IMR-90 (cell line): ENCODE results near the gene CCNI2. TPM values are rescaled to one million over a fixed set of nuclear protein-coding genes. Genes with fewer than 3 reads are reported as not detected.

Experiments
- ATAC-seq: fragments of 200-7000 bp; cut with Tn5 transposase; 2 replicates; pipeline ENCODE4 v1.9.1; 2020; ENCODE audit warnings: low read depth, mild to moderate bottlenecking, moderate library complexity
- BruUV-seq: library from RNA; stranded (reverse); fragments of 400-500 nt; replicated peaks from 2 replicates; lab custom pipeline; 2021; lab: Mats Ljungman, UMichigan
- CTCF ChIA-PET: fragments of 300-600 bp; formaldehyde crosslinking; extraction: SDS; loops from one replicate; lab custom pipeline; 2021; ENCODE audit warnings: antibody characterized with exemption; lab: Yijun Ruan, JAX
- POLR2A ChIA-PET: fragments of 300-600 bp; sonication (Branson Sonifier 250); formaldehyde crosslinking; loops from one replicate; lab custom pipeline; 2022; ENCODE audit warnings: antibody characterized with exemption; ENCODE audit not compliant: unreplicated experiment; lab: Charles Lee
- DNase-seq: peaks from one replicate; pipeline ENCODE4 v3.0.0; 2013
- H2AFZ ChIP-seq: replicated peaks from 2 replicates; pipeline ENCODE3; 2013; ENCODE audit warnings: low read length, mild to moderate bottlenecking; ENCODE audit not compliant: poor library complexity
- H2AK5ac ChIP-seq: 2 replicates; pipeline ENCODE4 v1.6.1; 2013; ENCODE audit warnings: low read depth, low read length, inconsistent platforms
- H2AK9ac ChIP-seq: replicated peaks from 2 replicates; pipeline ENCODE3; 2013; ENCODE audit warnings: mild to moderate bottlenecking, low read depth, low read length, moderate library complexity; ENCODE audit not compliant: poor library complexity
- H2BK120ac ChIP-seq: 2 replicates; pipeline ENCODE4 v1.6.1; 2013; ENCODE audit warnings: low read depth, low read length, inconsistent platforms
- H2BK15ac ChIP-seq: 3 replicates; pipeline ENCODE4 v1.6.1; 2013; ENCODE audit warnings: low read depth, low read length, inconsistent platforms
- H2BK20ac ChIP-seq: 2 replicates; pipeline ENCODE4 v1.6.1; 2013; ENCODE audit warnings: low read depth, mild to moderate bottlenecking, inconsistent platforms, low read length, moderate library complexity
- H2BK5ac ChIP-seq: 2 replicates; pipeline ENCODE4 v1.6.1; 2013; ENCODE audit warnings: mild to moderate bottlenecking, low read depth, low read length, inconsistent platforms; ENCODE audit not compliant: poor library complexity, severe bottlenecking
- H3K14ac ChIP-seq: replicated peaks from 2 replicates; pipeline ENCODE4 v1.6.1; 2013; ENCODE audit warnings: low read depth, low read length, inconsistent platforms
- H3K18ac ChIP-seq: 2 replicates; pipeline ENCODE4 v1.6.1; 2013; ENCODE audit warnings: low read depth, low read length, control low read depth
- H3K23ac ChIP-seq: 2 replicates; pipeline ENCODE4 v1.6.1; 2013; ENCODE audit warnings: low read depth, low read length, inconsistent platforms
- H3K27ac ChIP-seq: 2 replicates; pipeline ENCODE4 v1.5.1; 2013; ENCODE audit warnings: mild to moderate bottlenecking, control low read depth, low read length; ENCODE audit not compliant: insufficient read depth
- H3K27me3 ChIP-seq: 2 replicates; pipeline ENCODE4 v1.6.1; 2013; ENCODE audit warnings: low read length; ENCODE audit not compliant: control insufficient read depth, insufficient read depth
- H3K36me3 ChIP-seq: 2 replicates; pipeline ENCODE4 v1.6.1; 2013; ENCODE audit warnings: low read length, mixed read lengths; ENCODE audit not compliant: control insufficient read depth, insufficient read depth
- H3K4ac ChIP-seq: 2 replicates; pipeline ENCODE4 v1.6.1; 2013; ENCODE audit warnings: low read depth, low read length, inconsistent platforms
- H3K4me1 ChIP-seq: 2 replicates; pipeline ENCODE4 v1.6.1; 2013; ENCODE audit warnings: low read length, mixed read lengths; ENCODE audit not compliant: control insufficient read depth, insufficient read depth
- H3K4me2 ChIP-seq: 2 replicates; pipeline ENCODE4 v1.6.1; 2013; ENCODE audit warnings: low read depth, mild to moderate bottlenecking, control low read depth, low read length, moderate library complexity
- H3K4me3 ChIP-seq: 2 replicates; pipeline ENCODE4 v1.5.1; 2013; ENCODE audit warnings: low read depth, mild to moderate bottlenecking, control low read depth, low read length, moderate library complexity; ENCODE audit not compliant: insufficient read depth
- H3K56ac ChIP-seq: 2 replicates; pipeline ENCODE4 v1.6.1; 2013; ENCODE audit warnings: low read length, inconsistent platforms; ENCODE audit not compliant: insufficient read depth; ENCODE audit errors: extremely low read depth
- H3K79me1 ChIP-seq, 2 experiments: 2 replicates each; pipeline ENCODE4 v1.6.1; 2013; ENCODE audit warnings: low read length in 2 of 2, inconsistent platforms in 1 of 2, low read depth in 1 of 2
- H3K9ac ChIP-seq: 2 replicates; pipeline ENCODE4 v1.6.1; 2013; ENCODE audit warnings: low read depth, low read length, control low read depth
- H3K9me1 ChIP-seq: 2 replicates; pipeline ENCODE4 v1.6.1; 2013; ENCODE audit warnings: low read length, inconsistent platforms; ENCODE audit not compliant: insufficient read depth
- H3K9me3 ChIP-seq: 2 replicates; pipeline ENCODE4 v1.6.1; 2013; ENCODE audit warnings: low read length; ENCODE audit not compliant: control insufficient read depth, insufficient read depth
- H4K20me1 ChIP-seq: 2 replicates; pipeline ENCODE4 v1.6.1; 2013; ENCODE audit warnings: low read length, inconsistent platforms; ENCODE audit not compliant: insufficient read depth
- H4K5ac ChIP-seq: 2 replicates; pipeline ENCODE4 v1.6.1; 2013; ENCODE audit warnings: mild to moderate bottlenecking, low read depth, low read length, control low read depth
- H4K8ac ChIP-seq, 2 experiments: 2 replicates each; pipeline ENCODE4 v1.6.1; 2013; ENCODE audit warnings: low read depth in 2 of 2, low read length in 2 of 2, control low read depth in 1 of 2, inconsistent platforms in 1 of 2
- H4K91ac ChIP-seq: 2 replicates; pipeline ENCODE4 v1.6.1; 2013; ENCODE audit warnings: low read depth, low read length, inconsistent platforms; ENCODE audit not compliant: insufficient read depth
- BHLHE40 ChIP-seq: fragments of 150-350 bp; IDR thresholded peaks from 2 replicates; pipeline ENCODE4 v1.6.1; 2016; ENCODE audit warnings: mild to moderate bottlenecking, low read depth, low read length
- CEBPB ChIP-seq: IDR thresholded peaks from 2 replicates; pipeline ENCODE4 v1.6.1; 2012; ENCODE audit warnings: low read depth, low read length, improper control_type of control experiment
- CHD1 ChIP-seq: IDR thresholded peaks from 2 replicates; pipeline ENCODE4 v1.6.1; 2012; ENCODE audit warnings: low read depth, low read length, improper control_type of control experiment
- CTCF ChIP-seq: conservative IDR thresholded peaks from 2 replicates; pipeline ENCODE4 v1.5.1; 2012; ENCODE audit warnings: mild to moderate bottlenecking, low read depth, low read length, improper control_type of control experiment
- FOS ChIP-seq: fragments of 150-350 bp; IDR thresholded peaks from 2 replicates; pipeline ENCODE4 v1.6.1; 2016; ENCODE audit warnings: low read depth, low read length
- MAFK ChIP-seq: IDR thresholded peaks from 2 replicates; pipeline ENCODE4 v1.6.1; 2012; ENCODE audit warnings: low read depth, low read length, improper control_type of control experiment
- MAZ ChIP-seq: IDR thresholded peaks from 2 replicates; pipeline ENCODE4 v1.6.1; 2012; ENCODE audit warnings: low read depth, mild to moderate bottlenecking, low read length, improper control_type of control experiment, moderate library complexity, borderline replicate concordance
- MXI1 ChIP-seq: IDR thresholded peaks from 2 replicates; pipeline ENCODE4 v1.6.1; 2012; ENCODE audit warnings: low read depth, mild to moderate bottlenecking, low read length, moderate library complexity, borderline replicate concordance
- NFE2L2 ChIP-seq: fragments of 150-350 bp; IDR thresholded peaks from 2 replicates; pipeline ENCODE4 v1.6.1; 2016; ENCODE audit warnings: low read depth, mild to moderate bottlenecking, low read length
- POLR2A ChIP-seq: IDR thresholded peaks from 2 replicates; pipeline ENCODE4 v1.6.1; 2012; ENCODE audit warnings: mild to moderate bottlenecking, low read depth, low read length
- RAD21 ChIP-seq: IDR thresholded peaks from 2 replicates; pipeline ENCODE4 v1.6.1; 2012; ENCODE audit warnings: low read length, improper control_type of control experiment
- RCOR1 ChIP-seq: IDR thresholded peaks from 2 replicates; pipeline ENCODE4 v1.6.1; 2012; ENCODE audit warnings: mild to moderate bottlenecking, low read length, improper control_type of control experiment; ENCODE audit not compliant: insufficient replicate concordance
- RFX5 ChIP-seq: IDR thresholded peaks from 2 replicates; pipeline ENCODE4 v1.8.0; 2012; ENCODE audit warnings: low read depth, mild to moderate bottlenecking, low read length, moderate library complexity
- SMC3 ChIP-seq: fragments of 150-350 bp; IDR thresholded peaks from 2 replicates; pipeline ENCODE4 v1.6.1; 2016; ENCODE audit warnings: low read depth, mild to moderate bottlenecking, antibody characterized with exemption, low read length, moderate library complexity
- USF2 ChIP-seq: fragments of 150-350 bp; IDR thresholded peaks from 2 replicates; pipeline ENCODE4 v1.6.1; 2017; ENCODE audit warnings: mild to moderate bottlenecking, antibody characterized with exemption, low read length, low read depth
- WGBS, 2 experiments: methylation state at CpG; one replicate each; pipeline versions ENCODE4 v1.1.5 to v1.1.7; 2013; ENCODE audit warnings: missing lambda C conversion rate in 2 of 2; ENCODE audit not compliant: insufficient read length in 1 of 2; ENCODE audit errors: extremely low coverage in 2 of 2; 5-methylcytosine and 5-hydroxymethylcytosine counted together
- dilution Hi-C: fragments of 300-500 bp; cut with HindIII; formaldehyde crosslinking; loops from one replicate; pipeline ENCODE4 v1.14.3; 2018; ENCODE audit warnings: low sequenced_read_pairs; ENCODE audit not compliant: unreplicated experiment
- in situ Hi-C: fragments of 300-500 bp; cut with MboI; formaldehyde crosslinking; loops from 3 replicates; pipeline ENCODE4 v1.14.3; 2019; ENCODE audit warnings: low sequenced_read_pairs, inconsistent platforms, mixed read lengths
- intact Hi-C: fragments of 100-400 bp; cut with micrococcal nuclease; formaldehyde crosslinking; loops from 2 replicates; pipeline ENCODE4 v1.10.0; 2022
- polyA plus RNA-seq, 3 experiments: library from polyadenylated mRNA; depleted of rRNA; stranded (reverse); fragments of >200 nt; gene quantifications; 2 replicates each; pipeline ENCODE4 v1.2.3, GENCODE V29; 2012; ENCODE audit warnings: low replicate concordance in 1 of 3
- total RNA-seq: library from RNA; depleted of rRNA; stranded (reverse); fragments of >200 nt; gene quantifications from 2 replicates; pipeline ENCODE4 v1.2.3, GENCODE V29; 2012
- TF ChIP-seq, protein P1 (sequence below): fragments of 150-350 bp; IDR thresholded peaks from 2 replicates; pipeline ENCODE4 v1.6.1; 2016; ENCODE audit warnings: low read depth, mild to moderate bottlenecking, low read length, moderate library complexity, borderline replicate concordance

CCNI2 gene
- total and polyA plus RNA-seq, 2 of the 4 experiments (the other 2 are of a cell fraction), result not detected

DNA sequence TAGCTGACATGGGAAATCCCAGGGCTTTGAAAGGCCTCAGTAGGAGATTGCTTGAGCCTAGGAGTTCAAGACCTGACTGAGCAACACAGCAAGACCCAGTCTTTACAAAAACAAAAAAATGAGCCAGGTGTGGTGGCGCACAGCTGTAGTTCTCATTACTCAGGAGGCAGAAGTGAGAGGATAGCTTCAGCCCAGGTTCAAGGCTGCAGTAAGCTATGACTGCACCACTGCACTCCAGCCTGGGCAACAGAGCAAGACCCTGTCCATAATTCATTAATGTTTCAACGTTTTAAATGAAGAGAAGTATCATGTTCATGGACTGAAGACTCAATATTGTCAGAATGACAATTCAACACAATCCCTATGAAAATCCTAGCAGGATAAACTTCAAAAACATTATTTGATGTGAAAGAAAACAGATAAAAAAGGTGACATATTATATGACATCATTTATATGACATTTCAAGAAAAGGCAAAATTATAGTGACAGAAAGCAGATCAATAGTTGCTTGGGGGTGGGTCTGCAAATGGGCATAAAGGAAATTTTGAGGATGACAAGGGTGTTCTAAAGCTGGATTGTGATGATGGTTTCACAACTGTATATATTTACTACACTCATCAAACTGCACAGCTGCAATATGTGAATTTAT, 13.6 kb upstream of the CCNI2 start:
- Histone ChIP-seq H3K4me1 (no peaks in the 10 kb centered on the region), H2AFZ (no peak overlapping the region), H3K36me3 (peaks cover 2% of the 10 kb centered on the region; the same call in 1 of the 2 replicates), H2BK120ac (no peak overlapping the region), H3K9ac (no peak overlapping the region), H4K5ac (no peak overlapping the region), H3K27me3 (no peaks in the 10 kb centered on the region), H3K27ac (no peak overlapping the region), H3K79me1 (peaks cover 12 to 18% of the 10 kb centered on the region in 2 experiments; a peak in 3 of 4 replicates), H3K4me2 (no peak overlapping the region), H3K4me3 (no peak overlapping the region), H3K56ac (no peak overlapping the region), H4K20me1 (no peaks in the 10 kb centered on the region), H2AK9ac (no peak overlapping the region), H3K14ac (no peak overlapping the region), H3K9me1 (0 out of 2 replicates have a peak, but pooled peaks cover 5% of the 10 kb centered on the region), H2BK15ac (no peak overlapping the region), H4K8ac (no peak overlapping the region), H2BK20ac (no peak overlapping the region), H3K9me3 (no peaks in the 10 kb centered on the region), H2AK5ac (no peak overlapping the region), H2BK5ac (no peak overlapping the region), H3K23ac (no peak overlapping the region), H3K18ac (no peak overlapping the region), H4K91ac (no peak overlapping the region), H3K4ac (no peak overlapping the region)
- BruUV-seq, result no TSS peak
- TF ChIP-seq CTCF (no peak), NFE2L2 (no peak), MAFK (no peak), CHD1 (no peak), RAD21 (no peak), USF2 (no peak), MXI1 (no peak), FOS (no peak), BHLHE40 (no peak), RFX5 (no peak), MAZ (no peak), POLR2A (no peak), CEBPB (no peak), SMC3 (no peak), RCOR1 (no peak)
- TF ChIP-seq, protein P1, sequence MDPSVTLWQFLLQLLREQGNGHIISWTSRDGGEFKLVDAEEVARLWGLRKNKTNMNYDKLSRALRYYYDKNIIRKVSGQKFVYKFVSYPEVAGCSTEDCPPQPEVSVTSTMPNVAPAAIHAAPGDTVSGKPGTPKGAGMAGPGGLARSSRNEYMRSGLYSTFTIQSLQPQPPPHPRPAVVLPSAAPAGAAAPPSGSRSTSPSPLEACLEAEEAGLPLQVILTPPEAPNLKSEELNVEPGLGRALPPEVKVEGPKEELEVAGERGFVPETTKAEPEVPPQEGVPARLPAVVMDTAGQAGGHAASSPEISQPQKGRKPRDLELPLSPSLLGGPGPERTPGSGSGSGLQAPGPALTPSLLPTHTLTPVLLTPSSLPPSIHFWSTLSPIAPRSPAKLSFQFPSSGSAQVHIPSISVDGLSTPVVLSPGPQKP, result no peak
- DNase-seq (no peak), ATAC-seq (no peak)
- in situ Hi-C loops (no loop called here), dilution Hi-C loops (no loop called here), intact Hi-C loops (no loop called here)
- POLR2A ChIA-PET, result no interaction called here
- CTCF ChIA-PET, result no interaction called here
- WGBS, 2 experiments, result 100% methylated on average over 1 of the region's 2 CpGs; no CpG with 5 or more reads in 1 of the 2 experiments
